HepG2 (cell line): ENCODE data around the gene PCNA. TPM values are rescaled to one million over a fixed set of nuclear protein-coding genes. Genes with fewer than 3 reads are reported as not detected.

Source experiments
- ADNP ChIP-seq: sonication (generic); formaldehyde crosslinking; IDR thresholded peaks from 2 replicates; pipeline ENCODE4 v1.4.0; 2020; ENCODE audit warnings: missing genetic modification reagents
- ATF1 ChIP-seq: IDR thresholded peaks from 2 replicates; pipeline ENCODE4 v1.6.1; 2016; ENCODE audit warnings: mild to moderate bottlenecking, control low read depth
- BRCA1 ChIP-seq: sonication (generic); formaldehyde crosslinking; IDR thresholded peaks from 2 replicates; pipeline ENCODE4 v1.4.0; 2020; ENCODE audit warnings: missing genetic modification reagents
- BRD4 ChIP-seq: sonication (generic); formaldehyde crosslinking; IDR thresholded peaks from 2 replicates; pipeline ENCODE4 v1.4.0; 2020; ENCODE audit warnings: missing genetic modification reagents
- E2F1 ChIP-seq: sonication (generic); formaldehyde crosslinking; IDR thresholded peaks from 2 replicates; pipeline ENCODE4 v1.5.0; 2020; ENCODE audit warnings: missing genetic modification reagents
- ETV6 ChIP-seq: sonication (generic); formaldehyde crosslinking; conservative IDR thresholded peaks from 2 replicates; pipeline ENCODE4 v1.4.0; 2020; ENCODE audit warnings: missing genetic modification reagents
- HNRNPK ChIP-seq: fragments of 200-400 bp; formaldehyde crosslinking; IDR thresholded peaks from 2 replicates; pipeline ENCODE4 v1.6.1; 2018; ENCODE audit warnings: low read length, low read depth, moderate library complexity, mild to moderate bottlenecking; ENCODE audit not compliant: poor library complexity, severe bottlenecking
- POGK ChIP-seq: sonication (generic); formaldehyde crosslinking; conservative IDR thresholded peaks from 2 replicates; pipeline ENCODE4 v1.8.0; 2022; ENCODE audit warnings: mild to moderate bottlenecking, moderate library complexity, missing genetic modification reagents
- SKIL ChIP-seq: sonication (generic); formaldehyde crosslinking; IDR thresholded peaks from 2 replicates; pipeline ENCODE4 v1.8.0; 2022; ENCODE audit warnings: missing genetic modification reagents, mild to moderate bottlenecking, moderate library complexity, borderline replicate concordance
- ZFP36L1 ChIP-seq: sonication (generic); formaldehyde crosslinking; IDR thresholded peaks from 2 replicates; pipeline ENCODE4 v1.8.0; 2022; ENCODE audit warnings: mild to moderate bottlenecking, missing genetic modification reagents, moderate library complexity
- ZNF563 ChIP-seq: sonication (generic); formaldehyde crosslinking; IDR thresholded peaks from 2 replicates; pipeline ENCODE4 v1.8.0; 2022; ENCODE audit warnings: mild to moderate bottlenecking, moderate library complexity, missing genetic modification reagents
- ZNF639 ChIP-seq: conservative IDR thresholded peaks from 2 replicates; pipeline ENCODE4 v1.6.1; 2018; ENCODE audit warnings: missing genetic modification reagents
- ZNF720 ChIP-seq: sonication (generic); formaldehyde crosslinking; IDR thresholded peaks from 2 replicates; pipeline ENCODE4 v1.4.0; 2020; ENCODE audit warnings: missing genetic modification reagents
- ZNF724P ChIP-seq: sonication (generic); formaldehyde crosslinking; IDR thresholded peaks from 2 replicates; pipeline ENCODE4 v1.8.0; 2022; ENCODE audit warnings: missing genetic modification reagents, borderline replicate concordance
- ZNF784 ChIP-seq: sonication (generic); formaldehyde crosslinking; IDR thresholded peaks from 2 replicates; pipeline ENCODE4 v1.5.1; 2020; ENCODE audit warnings: missing genetic modification reagents, mild to moderate bottlenecking, borderline replicate concordance
- polyA plus RNA-seq, 8 experiments: library from polyadenylated mRNA; depleted of rRNA in 3 of 8; stranded (reverse) in 7 of 8; unstranded in 1 of 8; fragments of >200 nt; fragmentation: Illumina TruSeq in 4 of 8; extraction: Trizol in 4 of 8; gene quantifications; 2 replicates each; pipeline versions ENCODE4 v1.2.1 to v1.2.3, GENCODE V29; 2011 to 2016; ENCODE audit warnings: low read depth in 4 of 8, missing spikeins in 1 of 8, mixed read lengths in 1 of 8; ENCODE audit not compliant: insufficient read depth in 1 of 8
- total RNA-seq, 5 experiments: library from RNA; depleted of rRNA; stranded (reverse); fragments of >200 nt; fragmentation: Illumina TruSeq; extraction: Trizol; gene quantifications; 2 replicates each; pipeline ENCODE4 v1.2.3, GENCODE V29; 2016; ENCODE audit warnings: low read depth in 1 of 5

The PCNA gene
- total and polyA plus RNA-seq, 2 of the 13 experiments (the other 11 are each of a cell fraction or from before 2014, with no cell fraction given) = 229 to 655 TPM

- peak; percentile 100 for TF ChIP-seq E2F1 (CRISPR knock-in tag)
- peak; percentile 100 for TF ChIP-seq ZNF724P
- peak; percentile 97; the same call in 1 of the 2 replicates for TF ChIP-seq BRCA1 (CRISPR knock-in tag)
- TF ChIP-seq ZNF639 (CRISPR knock-in tag) = no peak; the same call in 1 of the 2 replicates
- TF ChIP-seq ATF1 (CRISPR knock-in tag) = peak; percentile 97
- TF ChIP-seq ZNF720 (CRISPR knock-in tag) = peak; percentile 98
- peak; percentile 100 for TF ChIP-seq ZFP36L1 (CRISPR knock-in tag)
- peak; percentile 95 for TF ChIP-seq BRD4 (CRISPR knock-in tag)
- TF ChIP-seq ADNP (CRISPR knock-in tag) = peak; percentile 17; the same call in 1 of the 2 replicates
- peak; percentile 73; the same call in 1 of the 2 replicates for TF ChIP-seq SKIL (CRISPR knock-in tag)
- peak; percentile 100 for TF ChIP-seq POGK
- TF ChIP-seq ZNF563 (CRISPR knock-in tag) = peak; percentile 97
- peak; percentile 3; the same call in 1 of the 2 replicates for TF ChIP-seq ETV6 (CRISPR knock-in tag)
- TF ChIP-seq ZNF784 (CRISPR knock-in tag) = peak; percentile 99
- peak; percentile 56 for TF ChIP-seq HNRNPK
Observed at GRCh38 chr20:5119435-5120184, at the start of gene PCNA (continued).
